ENCODE results near the gene DYRK2.

DNA sequence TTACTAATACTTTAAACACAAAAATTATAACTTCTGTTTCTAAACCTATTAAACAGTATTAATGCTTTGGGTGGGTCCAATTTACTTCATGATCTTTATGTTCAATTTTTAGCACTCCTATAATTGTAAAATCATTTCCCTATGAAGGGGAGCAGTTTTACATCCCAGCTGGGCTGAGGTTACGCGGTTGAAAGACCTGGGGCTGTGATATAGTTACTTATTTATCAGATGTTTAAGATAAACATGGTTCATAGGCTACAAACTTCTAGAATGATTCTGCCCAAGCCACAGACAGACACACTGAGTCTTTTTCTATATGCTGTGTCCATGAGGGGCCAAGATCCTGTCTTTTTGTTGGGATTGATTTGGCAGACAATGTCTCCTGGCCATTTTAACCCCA lies 44.4 kb downstream of the DYRK2 start:
- TF ChIP-seq, protein P1, sequence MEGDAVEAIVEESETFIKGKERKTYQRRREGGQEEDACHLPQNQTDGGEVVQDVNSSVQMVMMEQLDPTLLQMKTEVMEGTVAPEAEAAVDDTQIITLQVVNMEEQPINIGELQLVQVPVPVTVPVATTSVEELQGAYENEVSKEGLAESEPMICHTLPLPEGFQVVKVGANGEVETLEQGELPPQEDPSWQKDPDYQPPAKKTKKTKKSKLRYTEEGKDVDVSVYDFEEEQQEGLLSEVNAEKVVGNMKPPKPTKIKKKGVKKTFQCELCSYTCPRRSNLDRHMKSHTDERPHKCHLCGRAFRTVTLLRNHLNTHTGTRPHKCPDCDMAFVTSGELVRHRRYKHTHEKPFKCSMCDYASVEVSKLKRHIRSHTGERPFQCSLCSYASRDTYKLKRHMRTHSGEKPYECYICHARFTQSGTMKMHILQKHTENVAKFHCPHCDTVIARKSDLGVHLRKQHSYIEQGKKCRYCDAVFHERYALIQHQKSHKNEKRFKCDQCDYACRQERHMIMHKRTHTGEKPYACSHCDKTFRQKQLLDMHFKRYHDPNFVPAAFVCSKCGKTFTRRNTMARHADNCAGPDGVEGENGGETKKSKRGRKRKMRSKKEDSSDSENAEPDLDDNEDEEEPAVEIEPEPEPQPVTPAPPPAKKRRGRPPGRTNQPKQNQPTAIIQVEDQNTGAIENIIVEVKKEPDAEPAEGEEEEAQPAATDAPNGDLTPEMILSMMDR (IDR thresholded peaks at IDR 0.05), result no peak
- TF ChIP-seq POLR2A (IDR thresholded peaks at IDR 0.05), result no peak

Measured in breast epithelium (tissue), 3 donors.